ENCODE results near the gene PRDM7. TPM values are rescaled to one million over a fixed set of nuclear protein-coding genes. Genes with fewer than 3 reads are reported as not detected.
"Not testable (repeated sequence)": the region's sequence is repeated elsewhere in the genome, so short reads cannot be mapped to it uniquely, and the experiment has no call there.

PRDM7 gene
- total RNA-seq, 1 experiment from 2014 or later, result not detected

- no peak for DNase-seq (ENCODE audit: low read depth)
- in situ Hi-C loops (cut with HindIII; ENCODE audit: low pct_unique_long_range_greater_than_20kb, low sequenced_read_pairs), result no loop called here
Measured at GRCh38 chr16:90020838-90021382, 56.2 kb downstream of the PRDM7 start.

- in situ Hi-C loops (cut with HindIII; ENCODE audit: low pct_unique_long_range_greater_than_20kb, low sequenced_read_pairs), result no loop called here
Measured at GRCh38 chr16:90020260-90020837, 56.8 kb downstream of the PRDM7 start.

GRCh38 chr16:90019543-90020259 lies 57.4 kb downstream of the PRDM7 start:
- peak; percentile 33 for DNase-seq (ENCODE audit: low read depth)
- in situ Hi-C loops (cut with HindIII; ENCODE audit: low pct_unique_long_range_greater_than_20kb, low sequenced_read_pairs), result no loop called here

More at GRCh38 chr16:90020260-90020837, 56.8 kb downstream of the PRDM7 start:
- DNase-seq (ENCODE audit: low read depth), result no peak

GRCh38 chr16:90018652-90019542 lies 58.2 kb downstream of the PRDM7 start, which contains the start of gene DBNDD1:
Gene DBNDD1 (minus strand): TSS chr16:90019456. CDS start chr16:90019341, 115 bp downstream.
- DNase-seq (ENCODE audit: low read depth), result no peak
- in situ Hi-C loops (cut with HindIII; ENCODE audit: low pct_unique_long_range_greater_than_20kb, low sequenced_read_pairs), result no loop called here

- in situ Hi-C loops (cut with HindIII; ENCODE audit: low pct_unique_long_range_greater_than_20kb, low sequenced_read_pairs), result no loop called here
- DNase-seq (ENCODE audit: low read depth), result no peak
Measured at GRCh38 chr16:90018297-90018651, 58.9 kb downstream of the PRDM7 start.

GRCh38 chr16:90016339-90016950 lies 60.7 kb downstream of the PRDM7 start:
- in situ Hi-C loops (cut with HindIII; ENCODE audit: low pct_unique_long_range_greater_than_20kb, low sequenced_read_pairs), result no loop called here
- no peak for DNase-seq (ENCODE audit: low read depth)

- DNase-seq (ENCODE audit: low read depth), result no peak
- in situ Hi-C loops (cut with HindIII; ENCODE audit: low pct_unique_long_range_greater_than_20kb, low sequenced_read_pairs), result no loop called here
Measured at GRCh38 chr16:90015586-90016338, 61.4 kb downstream of the PRDM7 start.

GRCh38 chr16:90012991-90013745 lies 64.0 kb downstream of the PRDM7 start:
- in situ Hi-C loops (cut with HindIII; ENCODE audit: low pct_unique_long_range_greater_than_20kb, low sequenced_read_pairs), result no loop called here
- peak; percentile 36 for DNase-seq (ENCODE audit: low read depth)

GRCh38 chr16:90011908-90012501 lies 65.1 kb downstream of the PRDM7 start:
- in situ Hi-C loops (cut with HindIII; ENCODE audit: low pct_unique_long_range_greater_than_20kb, low sequenced_read_pairs), result no loop called here
- DNase-seq (ENCODE audit: low read depth), result no peak

GRCh38 chr16:90011508-90011819 lies 65.7 kb downstream of the PRDM7 start:
- DNase-seq (ENCODE audit: low read depth), result no peak
- in situ Hi-C loops (cut with HindIII; ENCODE audit: low pct_unique_long_range_greater_than_20kb, low sequenced_read_pairs), result no loop called here

GRCh38 chr16:90010676-90011507 lies 66.2 kb downstream of the PRDM7 start:
- no peak for DNase-seq (ENCODE audit: low read depth)
- in situ Hi-C loops (cut with HindIII; ENCODE audit: low pct_unique_long_range_greater_than_20kb, low sequenced_read_pairs), result no loop called here

- no peak for DNase-seq (ENCODE audit: low read depth)
- in situ Hi-C loops (cut with HindIII; ENCODE audit: low pct_unique_long_range_greater_than_20kb, low sequenced_read_pairs), result no loop called here
Measured at GRCh38 chr16:90009172-90009899, 67.8 kb downstream of the PRDM7 start.

GRCh38 chr16:90008708-90009145 lies 68.4 kb downstream of the PRDM7 start:
- in situ Hi-C loops (cut with HindIII; ENCODE audit: low pct_unique_long_range_greater_than_20kb, low sequenced_read_pairs), result no loop called here
- DNase-seq (ENCODE audit: low read depth), result no peak

- in situ Hi-C loops (cut with HindIII; ENCODE audit: low pct_unique_long_range_greater_than_20kb, low sequenced_read_pairs); DNase-seq (ENCODE audit: low read depth): not testable (repeated sequence)
Measured at GRCh38 chr16:90007635-90008234, 69.4 kb downstream of the PRDM7 start.

GRCh38 chr16:90007015-90007414 lies 70.1 kb downstream of the PRDM7 start:
- DNase-seq (ENCODE audit: low read depth), result no peak

More at GRCh38 chr16:90007015-90007414, 70.1 kb downstream of the PRDM7 start:
- in situ Hi-C loops (cut with HindIII; ENCODE audit: low pct_unique_long_range_greater_than_20kb, low sequenced_read_pairs), result no loop called here

Measured in Caki2 (cell line).